GM18507 (cell line): ENCODE results near the gene AP2S1.
"Not testable (repeated sequence)": the region's sequence is repeated elsewhere in the genome, so short reads cannot be mapped to it uniquely, and the experiment has no call there.

Experiments
- DNase-seq: peaks from one replicate; pipeline ENCODE4 v3.0.0; 2011; ENCODE audit warnings: low read depth; ENCODE audit not compliant: insufficient read length; ENCODE audit errors: extremely low spot score
- FAIRE-seq: peaks from 2 replicates; lab custom pipeline; 2011; peaks lifted over from hg19 to GRCh38; lab: Jason Lieb, UNC

The AP2S1 gene

DNA sequence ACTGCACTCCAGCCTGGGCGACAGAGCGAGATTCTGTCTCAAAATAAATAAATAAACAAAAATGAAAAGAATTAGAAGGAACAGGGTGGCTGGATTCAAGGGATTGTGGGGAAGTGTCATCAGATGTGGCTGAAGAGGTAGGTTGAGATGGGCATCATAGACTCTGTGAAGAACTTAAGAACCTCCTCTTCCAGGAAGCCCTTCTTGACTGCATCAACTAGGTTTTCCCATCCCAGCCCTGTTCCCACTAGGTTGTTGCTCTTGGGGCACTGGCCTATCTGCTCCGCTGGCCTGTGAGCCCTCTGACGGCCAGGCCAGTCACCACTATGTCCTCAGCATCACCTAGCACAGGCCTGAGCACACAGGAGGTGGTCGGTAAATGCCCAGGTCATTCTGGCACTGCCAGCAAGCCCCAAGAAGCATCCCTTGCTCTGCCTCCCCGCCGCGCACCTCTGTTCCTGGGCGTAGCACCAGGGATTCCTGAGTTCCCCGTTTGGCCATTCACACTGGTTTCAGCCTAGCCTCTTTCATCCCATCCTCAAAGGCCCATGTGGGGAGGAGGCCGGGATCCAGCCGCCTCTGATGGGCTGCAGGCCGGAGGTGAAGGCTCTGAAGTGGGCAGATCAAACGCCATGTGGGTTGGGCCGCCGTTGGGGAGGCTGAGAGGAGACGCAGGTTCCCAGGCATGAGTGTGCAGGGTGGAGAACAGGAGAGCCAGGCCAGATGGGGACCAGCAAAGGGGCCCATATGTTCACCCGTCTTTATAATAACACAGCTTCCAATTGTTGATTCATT is 34.6 kb downstream of the AP2S1 start:
- FAIRE-seq (no peak), DNase-seq (no peak)

DNA sequence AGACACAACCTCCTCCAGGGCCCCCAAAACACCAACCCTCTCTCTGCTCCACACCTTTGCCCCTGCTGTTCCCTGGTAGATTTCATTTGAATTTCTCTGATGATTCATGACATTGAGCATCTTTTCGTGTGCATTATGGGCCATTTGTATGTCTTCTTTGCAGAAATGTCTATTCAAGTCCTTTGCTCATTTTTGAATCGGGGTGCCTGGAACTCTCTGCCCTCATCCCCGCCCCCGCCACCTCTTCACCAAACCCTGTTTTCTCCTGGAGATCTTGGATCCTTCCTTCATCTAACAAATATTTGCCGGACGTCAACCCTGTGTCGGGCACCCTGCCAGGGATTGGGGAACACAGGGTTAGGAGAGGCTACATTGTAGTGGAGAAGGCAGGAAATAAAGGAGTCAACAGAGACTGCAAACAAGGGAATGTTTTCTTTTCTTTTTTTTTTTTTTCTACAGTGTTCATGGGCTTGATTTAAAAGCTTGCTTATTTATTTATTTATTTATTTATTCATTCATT is 36.7 kb downstream of the AP2S1 start:
- DNase-seq, result no peak
- no peak for FAIRE-seq

DNA sequence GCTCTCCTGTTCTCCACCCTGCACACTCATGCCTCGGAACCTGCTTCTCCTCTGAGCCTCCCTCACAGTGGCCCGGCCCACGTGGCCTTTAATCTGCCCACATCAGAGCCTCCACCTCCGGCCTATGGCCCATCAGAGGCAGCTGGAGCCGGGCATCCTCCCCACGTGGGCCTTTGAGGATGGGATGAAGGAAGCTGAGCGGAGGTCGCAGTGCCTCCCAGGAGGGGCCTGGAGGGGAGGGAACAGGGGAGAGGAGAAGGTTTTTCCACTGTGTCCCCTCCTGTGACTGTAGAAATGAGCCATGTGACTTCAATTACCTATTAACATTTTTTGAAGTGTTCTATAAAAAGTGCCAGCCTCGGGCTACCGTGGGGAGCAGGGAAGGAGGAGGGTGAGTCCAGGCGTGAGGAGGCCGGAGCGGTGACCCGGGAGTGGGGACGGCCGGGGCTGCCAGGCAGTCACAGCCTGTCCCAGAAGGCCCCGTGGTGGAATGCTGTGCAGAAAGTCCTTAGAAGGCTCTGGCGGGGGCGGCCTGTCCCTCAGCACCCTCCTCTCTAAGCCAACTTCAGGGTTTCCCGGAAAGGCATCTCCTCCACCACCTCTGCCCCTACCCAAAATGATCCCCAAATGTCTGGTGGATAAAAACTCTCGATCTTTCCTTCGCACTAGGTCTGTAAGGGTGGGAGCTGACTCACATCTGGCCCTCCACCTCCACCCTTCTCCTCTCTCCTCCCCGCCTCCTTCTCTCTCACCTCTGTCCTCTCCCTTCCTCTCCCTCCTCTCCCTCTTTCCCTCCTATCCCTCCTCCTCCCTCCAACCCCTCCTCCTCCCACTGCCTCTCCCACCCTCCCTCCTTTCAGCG is 37.4 kb downstream of the AP2S1 start:
- DNase-seq, result no peak
- FAIRE-seq, result no peak

DNA sequence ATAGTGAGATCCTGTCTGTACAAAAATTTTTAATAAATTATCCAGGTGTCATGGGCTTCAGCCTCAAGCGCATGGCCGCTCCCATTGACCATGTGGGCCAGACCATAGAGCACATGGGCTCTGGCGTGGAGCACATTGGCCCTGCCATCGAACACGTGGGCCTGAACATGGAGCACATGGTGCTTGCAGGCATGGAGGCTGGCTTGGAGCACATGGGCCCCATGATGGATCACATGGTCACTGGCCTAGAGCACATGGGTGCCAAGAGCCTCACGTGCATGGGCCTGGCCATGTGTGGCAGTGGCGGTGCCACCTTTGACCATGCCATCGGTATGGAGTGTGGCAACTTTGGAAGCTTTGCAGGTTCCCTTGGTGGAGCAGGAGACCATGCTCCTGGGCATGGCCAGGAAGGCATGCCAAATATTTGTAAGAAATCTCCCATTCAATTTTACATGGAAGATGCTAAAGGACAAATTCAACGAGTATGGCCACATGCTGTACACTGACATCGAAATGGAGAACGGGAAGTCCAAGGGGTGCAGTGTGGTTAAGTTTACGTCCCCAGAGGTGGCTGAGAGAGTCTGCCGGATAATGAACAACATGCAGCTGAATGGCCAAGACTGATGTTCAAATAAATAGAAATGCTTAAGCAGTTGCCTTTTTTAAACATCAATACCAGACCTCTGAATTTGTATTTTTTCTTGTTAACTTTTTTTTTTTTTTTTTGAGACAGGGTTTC is 40.9 kb downstream of the AP2S1 start:
- FAIRE-seq, result no peak
- DNase-seq, result no peak

DNA sequence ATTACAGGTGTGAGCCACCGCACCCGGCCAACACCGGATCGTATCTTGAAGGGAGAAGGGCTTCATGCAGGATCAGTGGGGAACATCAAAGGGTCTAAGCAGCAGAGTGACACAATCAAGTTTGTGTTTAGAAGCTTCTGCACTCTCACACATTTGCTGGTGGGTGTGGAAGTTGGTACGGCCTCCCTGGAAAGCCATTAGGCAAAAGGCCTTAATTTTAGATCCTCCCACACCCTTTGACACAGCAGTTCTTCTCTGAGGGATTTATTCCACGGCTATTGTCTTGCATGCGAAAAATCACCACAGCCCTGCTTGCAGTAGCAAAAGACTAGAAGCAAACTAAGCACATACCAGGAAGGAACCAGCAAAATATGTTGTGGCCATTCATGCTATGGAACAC is 44.0 kb downstream of the AP2S1 start:
- no peak for FAIRE-seq
- no peak for DNase-seq

DNA sequence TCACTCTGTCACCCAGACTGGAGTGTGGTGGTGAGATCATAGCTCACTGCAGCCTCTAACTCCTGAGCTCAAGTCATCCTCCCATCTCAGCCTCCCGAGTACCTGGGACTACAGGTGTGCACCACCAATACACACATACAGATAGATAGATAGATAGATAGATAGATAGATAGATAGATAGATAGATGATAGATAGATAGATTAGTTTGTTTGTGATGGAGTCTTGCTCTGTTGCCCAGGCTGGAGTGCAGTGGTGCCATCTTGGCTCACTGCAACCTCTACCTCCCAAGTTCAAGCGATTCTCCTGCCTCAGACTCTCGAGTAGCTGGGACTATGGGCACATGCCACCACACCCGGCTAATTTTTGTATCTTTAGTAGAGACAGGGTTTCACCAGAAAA is 46.2 kb downstream of the AP2S1 start:
- not testable (repeated sequence) for FAIRE-seq, DNase-seq

DNA sequence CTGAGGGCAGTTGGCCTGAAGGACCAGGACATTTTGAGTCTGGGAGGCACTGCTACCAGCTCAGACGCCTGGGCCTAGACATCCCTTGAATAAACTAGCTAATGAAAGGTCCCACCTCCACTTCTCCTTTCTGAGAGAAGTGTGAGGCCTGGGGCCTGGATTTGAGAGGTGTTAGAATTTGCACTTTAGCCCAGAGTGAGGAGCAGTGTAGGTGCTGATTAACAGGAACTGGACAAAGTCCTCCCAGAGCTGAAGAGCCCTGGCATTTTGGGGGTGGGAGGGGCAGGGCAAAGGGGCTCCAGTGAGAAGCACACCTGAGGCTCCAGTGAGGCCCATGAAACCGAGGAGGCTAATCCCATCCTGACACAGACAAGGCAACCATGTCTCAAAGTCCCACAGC is 47.1 kb downstream of the AP2S1 start:
- no peak for DNase-seq
- no peak for FAIRE-seq

GRCh38 chr19:46802152-46802551 is 48.5 kb downstream of the AP2S1 start:
- FAIRE-seq (no peak), DNase-seq (no peak)

GRCh38 chr19:46798713-46799112 is 51.9 kb downstream of the AP2S1 start:
- FAIRE-seq (no peak), DNase-seq (no peak)

DNA sequence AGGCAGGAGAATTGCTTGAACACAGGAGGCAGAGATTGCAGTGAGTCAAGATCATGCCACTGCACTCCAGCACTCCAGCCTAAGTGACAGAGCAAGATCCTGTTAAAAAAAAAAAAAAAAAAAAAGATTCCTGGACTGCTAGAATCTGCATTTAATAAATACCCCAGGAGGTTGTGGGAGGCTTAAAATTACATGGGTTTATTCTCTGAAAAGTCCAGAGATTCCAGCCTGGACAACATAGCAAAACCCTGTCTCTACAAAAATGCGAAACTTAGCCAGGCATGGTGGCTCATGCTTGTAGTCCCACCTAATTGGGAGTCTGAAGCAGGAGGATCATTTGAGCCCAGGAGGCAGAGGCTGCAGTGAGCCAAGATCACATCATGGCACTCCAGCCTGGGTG is 52.8 kb downstream of the AP2S1 start:
- FAIRE-seq (no peak), DNase-seq (no peak)

GRCh38 chr19:46791944-46792343 is 58.7 kb downstream of the AP2S1 start:
- DNase-seq, result no peak
- no peak for FAIRE-seq

- FAIRE-seq (no peak), DNase-seq (no peak)
Observed at GRCh38 chr19:46789371-46789770, 61.3 kb downstream of the AP2S1 start.

GRCh38 chr19:46788968-46789338 is 61.7 kb downstream of the AP2S1 start:
- no peak for DNase-seq
- no peak for FAIRE-seq

GRCh38 chr19:46788262-46788967 is 62.2 kb downstream of the AP2S1 start, which contains the start of gene SLC1A5:
Gene SLC1A5, minus strand, starts transcription at chr19:46788594. Its CDS starts 629 bp downstream, at chr19:46787965.
- DNase-seq (peak; percentile 96), FAIRE-seq (peak; percentile 87)
